Activated T-helper 1 cell treated with Interleukin-2 at 50 U/mL for 16 hours (primary cell): Measurements from ENCODE around the gene MANEA.

Experiments used
- DNase-seq: peaks from one replicate; pipeline ENCODE4 v3.0.0-alpha.2; 2020; ENCODE audit warnings: low read depth

Gene MANEA

GRCh38 chr6:95587989-95588388 lies 10.7 kb downstream of the MANEA start:
- no peak for DNase-seq

- no peak for DNase-seq
Measured at GRCh38 chr6:95589067-95589466, 11.7 kb downstream of the MANEA start.

GRCh38 chr6:95589826-95590570 lies 12.7 kb downstream of the MANEA start:
- no peak for DNase-seq

- no peak for DNase-seq
Measured at GRCh38 chr6:95593025-95593424, 15.7 kb downstream of the MANEA start.

- DNase-seq, result no peak
Measured at GRCh38 chr6:95596021-95596420, 18.7 kb downstream of the MANEA start.

GRCh38 chr6:95599706-95600105 lies 22.4 kb downstream of the MANEA start:
- no peak for DNase-seq

GRCh38 chr6:95601133-95601532 lies 23.8 kb downstream of the MANEA start:
- DNase-seq, result no peak

- no peak for DNase-seq
Measured at GRCh38 chr6:95614094-95614493, 36.8 kb downstream of the MANEA start.

- no peak for DNase-seq
Measured at GRCh38 chr6:95629551-95629950, 52.2 kb downstream of the MANEA start.

GRCh38 chr6:95636552-95637431 lies 59.5 kb downstream of the MANEA start:
- DNase-seq, result no peak

GRCh38 chr6:95648636-95649035 lies 71.3 kb downstream of the MANEA start:
- DNase-seq, result no peak

- no peak for DNase-seq
Measured at GRCh38 chr6:95649451-95649850, 72.1 kb downstream of the MANEA start.

GRCh38 chr6:95654176-95654575 lies 76.8 kb downstream of the MANEA start:
- DNase-seq, result no peak

GRCh38 chr6:95658886-95659285 lies 81.6 kb downstream of the MANEA start:
- DNase-seq, result no peak
